ENCODE results near the gene ZRANB2. TPM values are rescaled to one million over a fixed set of nuclear protein-coding genes. Genes with fewer than 3 reads are reported as not detected.

Gene ZRANB2
- total RNA-seq, 1 donor from 2014 or later: 146 TPM

DNA sequence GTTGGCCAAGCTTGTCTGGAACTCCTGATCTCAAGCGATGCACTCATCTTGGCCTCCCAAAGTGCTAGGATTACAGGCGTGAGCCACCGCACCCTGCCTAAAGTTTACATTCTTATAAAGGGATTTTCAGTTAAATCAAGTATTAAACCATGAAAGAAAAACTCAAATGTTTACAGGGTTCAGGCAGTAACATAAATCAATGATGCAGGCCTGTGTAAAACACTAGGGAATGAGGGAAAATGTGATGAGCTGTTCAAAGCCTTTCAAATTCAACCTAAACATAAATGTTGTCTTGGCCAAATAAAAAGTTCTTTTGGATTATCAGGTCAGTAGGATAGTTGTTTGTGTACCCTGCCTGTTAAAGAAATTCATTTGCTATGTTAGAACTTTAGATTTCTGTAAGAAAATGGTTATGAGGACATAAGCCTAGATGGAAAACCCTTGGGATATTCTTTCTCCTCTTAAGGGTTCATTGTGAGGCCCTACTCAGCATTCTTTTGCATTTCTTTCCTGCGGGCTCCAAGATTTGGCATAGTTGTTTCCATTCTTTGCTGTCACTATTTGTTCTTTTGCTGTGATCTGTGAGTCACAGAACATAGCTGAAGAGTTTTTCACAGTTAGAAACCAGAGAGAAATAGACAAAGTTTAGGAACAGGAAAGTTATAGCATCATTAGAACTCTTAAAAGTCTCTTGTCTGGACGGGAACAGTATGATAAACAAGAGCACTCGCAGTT lies 8.9 kb upstream of the ZRANB2 start:
- no peaks in the 10 kb centered on the region for H3K4me1 Mint-ChIP-seq
- no peak overlapping the region for H3K27ac Mint-ChIP-seq
- peaks cover 20% of the 10 kb centered on the region for H3K27me3 Mint-ChIP-seq (ENCODE audit: low read depth)
- H3K9me3 Mint-ChIP-seq: no peaks in the 10 kb centered on the region
- no peaks in the 10 kb centered on the region for H3K36me3 Mint-ChIP-seq
- TF ChIP-seq, protein P1, sequence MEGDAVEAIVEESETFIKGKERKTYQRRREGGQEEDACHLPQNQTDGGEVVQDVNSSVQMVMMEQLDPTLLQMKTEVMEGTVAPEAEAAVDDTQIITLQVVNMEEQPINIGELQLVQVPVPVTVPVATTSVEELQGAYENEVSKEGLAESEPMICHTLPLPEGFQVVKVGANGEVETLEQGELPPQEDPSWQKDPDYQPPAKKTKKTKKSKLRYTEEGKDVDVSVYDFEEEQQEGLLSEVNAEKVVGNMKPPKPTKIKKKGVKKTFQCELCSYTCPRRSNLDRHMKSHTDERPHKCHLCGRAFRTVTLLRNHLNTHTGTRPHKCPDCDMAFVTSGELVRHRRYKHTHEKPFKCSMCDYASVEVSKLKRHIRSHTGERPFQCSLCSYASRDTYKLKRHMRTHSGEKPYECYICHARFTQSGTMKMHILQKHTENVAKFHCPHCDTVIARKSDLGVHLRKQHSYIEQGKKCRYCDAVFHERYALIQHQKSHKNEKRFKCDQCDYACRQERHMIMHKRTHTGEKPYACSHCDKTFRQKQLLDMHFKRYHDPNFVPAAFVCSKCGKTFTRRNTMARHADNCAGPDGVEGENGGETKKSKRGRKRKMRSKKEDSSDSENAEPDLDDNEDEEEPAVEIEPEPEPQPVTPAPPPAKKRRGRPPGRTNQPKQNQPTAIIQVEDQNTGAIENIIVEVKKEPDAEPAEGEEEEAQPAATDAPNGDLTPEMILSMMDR (IDR thresholded peaks at IDR 0.05; ENCODE audit: unreplicated experiment): no peak
- H3K4me3 Mint-ChIP-seq: no peak overlapping the region
- DNase-seq (ENCODE audit: low spot score in 2 of 2, unreplicated experiment in 2 of 2): no peak

GRCh38 chr1:71088645-71089287 lies 7.9 kb upstream of the ZRANB2 start:
- Mint-ChIP-seq H3K36me3 (no peaks in the 10 kb centered on the region), H3K4me3 (no peak overlapping the region), H3K27me3 (ENCODE audit: low read depth) (peaks cover 27% of the 10 kb centered on the region), H3K9me3 (no peaks in the 10 kb centered on the region), H3K27ac (no peak overlapping the region), H3K4me1 (no peaks in the 10 kb centered on the region)
- no peak for DNase-seq (ENCODE audit: low spot score in 2 of 2, unreplicated experiment in 2 of 2)
- TF ChIP-seq, protein P1 (IDR thresholded peaks at IDR 0.05; ENCODE audit: unreplicated experiment): no peak

GRCh38 chr1:71087713-71088112 lies 6.9 kb upstream of the ZRANB2 start:
- TF ChIP-seq, protein P1 (IDR thresholded peaks at IDR 0.05; ENCODE audit: unreplicated experiment): no peak

DNA sequence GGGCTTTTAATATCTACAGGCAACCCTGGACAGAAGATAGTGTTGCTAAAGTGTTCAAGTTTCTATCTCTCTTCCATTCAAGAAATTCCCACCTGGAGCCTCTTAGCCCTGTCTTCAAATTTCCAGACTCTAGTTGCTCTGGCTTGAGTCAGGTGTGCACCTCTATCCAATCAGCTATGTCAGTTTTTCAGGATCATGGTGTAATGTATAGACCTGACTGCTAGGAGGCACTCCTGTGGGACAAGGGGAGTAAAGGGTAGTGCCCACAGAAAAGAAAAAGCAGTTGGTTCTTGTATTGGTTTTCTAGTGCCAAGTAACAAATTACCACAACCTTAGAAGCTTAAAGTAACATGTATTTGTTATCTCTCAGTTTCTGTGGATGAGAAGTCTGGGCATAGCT lies 6.2 kb upstream of the ZRANB2 start:
- no peaks in the 10 kb centered on the region for H3K9me3 Mint-ChIP-seq
- no peak for DNase-seq (ENCODE audit: low spot score in 2 of 2, unreplicated experiment in 2 of 2)
- no peak overlapping the region for H3K27ac Mint-ChIP-seq
- no peaks in the 10 kb centered on the region for H3K36me3 Mint-ChIP-seq
- H3K27me3 Mint-ChIP-seq (ENCODE audit: low read depth): peaks cover 39% of the 10 kb centered on the region
- H3K4me1 Mint-ChIP-seq: peaks cover 9% of the 10 kb centered on the region
- TF ChIP-seq, protein P1 (IDR thresholded peaks at IDR 0.05; ENCODE audit: unreplicated experiment): no peak
- H3K4me3 Mint-ChIP-seq: no peak overlapping the region

More at GRCh38 chr1:71087713-71088112, 6.9 kb upstream of the ZRANB2 start:
- Mint-ChIP-seq H3K4me1 (peaks cover 9% of the 10 kb centered on the region), H3K9me3 (no peaks in the 10 kb centered on the region), H3K27me3 (ENCODE audit: low read depth) (peaks cover 37% of the 10 kb centered on the region), H3K36me3 (no peaks in the 10 kb centered on the region), H3K27ac (no peak overlapping the region), H3K4me3 (no peak overlapping the region)
- no peak for DNase-seq (ENCODE audit: low spot score in 2 of 2, unreplicated experiment in 2 of 2)

- TF ChIP-seq, protein P1 (IDR thresholded peaks at IDR 0.05; ENCODE audit: unreplicated experiment): no peak
- H3K9me3 Mint-ChIP-seq: no peaks in the 10 kb centered on the region
- H3K36me3 Mint-ChIP-seq: no peaks in the 10 kb centered on the region
- no peak for DNase-seq (ENCODE audit: low spot score in 2 of 2, unreplicated experiment in 2 of 2)
- peaks cover 39% of the 10 kb centered on the region for H3K27me3 Mint-ChIP-seq (ENCODE audit: low read depth)
- H3K4me1 Mint-ChIP-seq: peaks cover 15% of the 10 kb centered on the region
- no peak overlapping the region for H3K27ac Mint-ChIP-seq
- H3K4me3 Mint-ChIP-seq: no peak overlapping the region
These were observed 5.5 kb upstream of the ZRANB2 start for GRCh38 chr1:71086331-71086730.
